ENCODE measurements around the gene IDUA.
A peak's percentile ranks its signal among the peaks of the same experiment; 100 is the strongest.

The IDUA gene

GRCh38 chr4:956531-957230 is 30.2 kb upstream of the IDUA start:
- no peak for DNase-seq

- no peak for DNase-seq
These were observed 29.6 kb upstream of the IDUA start for GRCh38 chr4:957231-957580.

GRCh38 chr4:957581-958313 is 29.1 kb upstream of the IDUA start:
- no peak for DNase-seq

- no peak for DNase-seq
These were observed 28.6 kb upstream of the IDUA start for GRCh38 chr4:958314-958665.

GRCh38 chr4:958696-959337 is 28.0 kb upstream of the IDUA start:
- DNase-seq = no peak

- DNase-seq = no peak
These were observed 27.3 kb upstream of the IDUA start for GRCh38 chr4:959338-960139.

- no peak for DNase-seq
These were observed 26.7 kb upstream of the IDUA start for GRCh38 chr4:960140-960635.

- no peak for DNase-seq
These were observed 26.1 kb upstream of the IDUA start for GRCh38 chr4:960636-961350.

GRCh38 chr4:961351-962230 is 25.3 kb upstream of the IDUA start:
- no peak for DNase-seq

GRCh38 chr4:962231-963208 is 24.3 kb upstream of the IDUA start:
- DNase-seq = peak in 1 of 2 experiments; percentile 27

GRCh38 chr4:963276-964225 is 23.3 kb upstream of the IDUA start:
- DNase-seq = no peak

- DNase-seq = no peak
These were observed 22.4 kb upstream of the IDUA start for GRCh38 chr4:964346-965025.

- DNase-seq = no peak
These were observed 21.6 kb upstream of the IDUA start for GRCh38 chr4:965048-965765.

GRCh38 chr4:965766-966134 is 21.1 kb upstream of the IDUA start:
- DNase-seq = no peak

- DNase-seq = no peak
These were observed 20.4 kb upstream of the IDUA start for GRCh38 chr4:966266-967112.
